HEK293 (cell line): ENCODE data around the gene ADCY4.
"Not testable (repeated sequence)": the region's sequence is repeated elsewhere in the genome, so short reads cannot be mapped to it uniquely, and the experiment has no call there.

ENCODE experiments used
- CTCF ChIA-PET: fragments of 350-600 bp; formaldehyde crosslinking; extraction: SDS; loops from one replicate; lab custom pipeline; 2021; ENCODE audit warnings: antibody characterized with exemption; lab: Yijun Ruan, JAX
- POLR2A ChIA-PET: fragments of 300-600 bp; formaldehyde crosslinking; extraction: SDS; loops from one replicate; lab custom pipeline; 2020; ENCODE audit warnings: antibody characterized with exemption, inconsistent platforms; lab: Yijun Ruan, JAX
- H3K27ac ChIP-seq: fragments of 200-500 bp; sonication (Bioruptor generic); 2 replicates; pipeline ENCODE4 v1.5.1; 2014; ENCODE audit warnings: low read depth, low read length, control low read depth, inconsistent platforms; ENCODE audit errors: extremely low read depth
- H3K36me3 ChIP-seq, 2 experiments: fragments of 200-500 bp in 1 of 2; sonication (Bioruptor generic) in 1 of 2; 1 replicate in 1 of 2; 2 replicates in 1 of 2; pipeline ENCODE4 v1.5.1; 2014 to 2017; ENCODE audit warnings: inconsistent platforms in 2 of 2, low read length in 2 of 2; ENCODE audit not compliant: control insufficient read depth in 2 of 2, insufficient read depth in 1 of 2
- H3K4me1 ChIP-seq: fragments of 200-500 bp; sonication (Bioruptor generic); 2 replicates; pipeline ENCODE4 v1.5.1; 2014; ENCODE audit warnings: mild to moderate bottlenecking, low read length, inconsistent platforms; ENCODE audit not compliant: control insufficient read depth, insufficient read depth
- H3K4me3 ChIP-seq: 2 replicates; pipeline ENCODE4 v1.5.1; 2011; ENCODE audit warnings: low read depth, mild to moderate bottlenecking, control low read depth, low read length, moderate library complexity
- H3K9me3 ChIP-seq: fragments of 200-500 bp; sonication (Bioruptor generic); 2 replicates; pipeline ENCODE4 v1.5.1; 2014; ENCODE audit warnings: low read depth, low read length, inconsistent platforms; ENCODE audit not compliant: control insufficient read depth, insufficient read depth
- GLI2 ChIP-seq: fragments of 450-650 bp; formaldehyde crosslinking; IDR thresholded peaks from 2 replicates; pipeline ENCODE4; 2017; ENCODE audit warnings: missing biosample characterization, missing genetic modification characterization, low read depth, borderline replicate concordance
- HOXA7 ChIP-seq: sonication (generic); formaldehyde crosslinking; IDR thresholded peaks from 2 replicates; pipeline ENCODE4 v1.8.1; 2022; ENCODE audit warnings: missing genetic modification reagents, borderline replicate concordance
- KLF8 ChIP-seq: fragments of 450-650 bp; formaldehyde crosslinking; IDR thresholded peaks from 2 replicates; pipeline ENCODE4 v1.5.1; 2016; ENCODE audit warnings: missing biosample characterization, missing genetic modification characterization
- MEIS1 ChIP-seq: sonication (generic); formaldehyde crosslinking; IDR thresholded peaks from 2 replicates; pipeline ENCODE4 v1.8.1; 2022; ENCODE audit warnings: missing genetic modification reagents, mild to moderate bottlenecking, borderline replicate concordance
- OSR2 ChIP-seq: fragments of 450-650 bp; formaldehyde crosslinking; IDR thresholded peaks from 2 replicates; pipeline ENCODE4 v1.5.1; 2016; ENCODE audit warnings: missing biosample characterization, missing genetic modification characterization
- PRDM1 ChIP-seq: fragments of 450-650 bp; formaldehyde crosslinking; IDR thresholded peaks from 2 replicates; pipeline ENCODE4; 2016; ENCODE audit warnings: missing biosample characterization, missing genetic modification characterization
- SCRT1 ChIP-seq: fragments of 450-650 bp; formaldehyde crosslinking; IDR thresholded peaks from 2 replicates; pipeline ENCODE4 v1.5.1; 2016; ENCODE audit warnings: missing biosample characterization, missing genetic modification characterization, borderline replicate concordance
- SP7 ChIP-seq: fragments of 450-650 bp; formaldehyde crosslinking; IDR thresholded peaks from 2 replicates; pipeline ENCODE4 v1.5.1; 2016; ENCODE audit warnings: missing biosample characterization, missing genetic modification characterization
- ZBTB6 ChIP-seq: fragments of 450-650 bp; formaldehyde crosslinking; IDR thresholded peaks from 2 replicates; pipeline ENCODE4 v1.5.1; 2017; ENCODE audit warnings: missing biosample characterization, missing genetic modification characterization
- ZFP37 ChIP-seq: fragments of 450-650 bp; formaldehyde crosslinking; IDR thresholded peaks from 2 replicates; pipeline ENCODE4 v1.5.1; 2016; ENCODE audit warnings: missing biosample characterization, missing genetic modification characterization
- ZFP41 ChIP-seq: fragments of 450-650 bp; formaldehyde crosslinking; IDR thresholded peaks from 2 replicates; pipeline ENCODE4 v1.5.1; 2016; ENCODE audit warnings: missing biosample characterization, missing genetic modification characterization, borderline replicate concordance
- ZNF18 ChIP-seq: fragments of 450-650 bp; formaldehyde crosslinking; IDR thresholded peaks from 2 replicates; pipeline ENCODE4 v1.5.1; 2016; ENCODE audit warnings: missing biosample characterization, missing genetic modification characterization
- ZNF350 ChIP-seq: fragments of 450-650 bp; formaldehyde crosslinking; IDR thresholded peaks from 2 replicates; pipeline ENCODE4 v1.5.0; 2017; ENCODE audit warnings: missing biosample characterization, mild to moderate bottlenecking, missing genetic modification characterization
- ZNF48 ChIP-seq: fragments of 450-650 bp; formaldehyde crosslinking; IDR thresholded peaks from 2 replicates; pipeline ENCODE4 v1.5.1; 2016; ENCODE audit warnings: missing biosample characterization, missing genetic modification characterization
- ZNF510 ChIP-seq: fragments of 450-650 bp; formaldehyde crosslinking; IDR thresholded peaks from 2 replicates; pipeline ENCODE4 v1.5.1; 2018; ENCODE audit warnings: mild to moderate bottlenecking, missing genetic modification characterization, missing biosample characterization; ENCODE audit not compliant: insufficient replicate concordance
- ZNF530 ChIP-seq: fragments of 450-650 bp; formaldehyde crosslinking; IDR thresholded peaks from 2 replicates; pipeline ENCODE4 v1.5.1; 2016; ENCODE audit warnings: low read depth, missing biosample characterization, missing genetic modification characterization
- ZNF555 ChIP-seq: fragments of 450-650 bp; formaldehyde crosslinking; conservative IDR thresholded peaks from 2 replicates; pipeline ENCODE4 v1.5.1; 2017; ENCODE audit warnings: missing biosample characterization, mild to moderate bottlenecking, missing genetic modification characterization, inconsistent platforms
- ZNF624 ChIP-seq: fragments of 450-650 bp; formaldehyde crosslinking; IDR thresholded peaks from 2 replicates; pipeline ENCODE4 v1.5.1; 2017; ENCODE audit warnings: missing biosample characterization, missing genetic modification characterization
- ZNF76 ChIP-seq: fragments of 450-650 bp; formaldehyde crosslinking; IDR thresholded peaks from 2 replicates; pipeline ENCODE4; 2016; ENCODE audit warnings: low read depth, missing biosample characterization, missing genetic modification characterization, borderline replicate concordance
- ZNF776 ChIP-seq: fragments of 450-650 bp; formaldehyde crosslinking; IDR thresholded peaks from 2 replicates; pipeline ENCODE4 v1.5.0; 2017; ENCODE audit warnings: missing biosample characterization, missing genetic modification characterization, borderline replicate concordance

ADCY4 gene

GRCh38 chr14:24355009-24355408 is 20.1 kb upstream of the ADCY4 start:
- TF ChIP-seq ZNF48 (tag by site-specific recombination) (no peak), ZNF555 (tag by site-specific recombination) (no peak), OSR2 (tag by site-specific recombination) (no peak), ZBTB6 (tag by site-specific recombination) (no peak), ZNF776 (tag by site-specific recombination) (no peak), ZNF510 (no peak), KLF8 (tag by site-specific recombination) (no peak), ZNF530 (no peak), ZNF76 (tag by site-specific recombination) (no peak), MEIS1 (CRISPR knock-in tag) (no peak), ZFP41 (no peak), ZNF350 (tag by site-specific recombination) (no peak), SCRT1 (tag by site-specific recombination) (no peak), ZNF18 (tag by site-specific recombination) (no peak), ZFP37 (tag by site-specific recombination) (no peak)
- H3K27ac ChIP-seq = no peak overlapping the region
- no peaks in the 10 kb centered on the region for H3K9me3 ChIP-seq
- H3K4me3 ChIP-seq = no peak overlapping the region
- ChIA-PET CTCF (interaction anchor here (1.0 to 2.1 kb wide), 2 partner anchors 22 to 77 kb away, joined by 4 to 8 read pairs; no protein-coding TSS in a partner anchor), POLR2A (no interaction called here)
- no peaks in the 10 kb centered on the region for H3K4me1 ChIP-seq
- H3K36me3 ChIP-seq = no peaks in the 10 kb centered on the region

GRCh38 chr14:24354482-24354825 is 19.6 kb upstream of the ADCY4 start:
- H3K4me1 ChIP-seq, POLR2A ChIA-PET, H3K9me3 ChIP-seq, H3K27ac ChIP-seq, H3K36me3 ChIP-seq, H3K4me3 ChIP-seq: not testable (repeated sequence)
- CTCF ChIA-PET = interaction anchor here (2.1 kb wide), 1 partner anchor 21 kb away, joined by 8 read pairs; no protein-coding TSS in a partner anchor

- H3K4me1 ChIP-seq = no peaks in the 10 kb centered on the region
- no peaks in the 10 kb centered on the region for H3K36me3 ChIP-seq
- no peak overlapping the region for H3K4me3 ChIP-seq
- H3K27ac ChIP-seq = no peak overlapping the region
- POLR2A ChIA-PET = no interaction called here
- CTCF ChIA-PET = interaction anchor here (2.1 kb wide), 1 partner anchor 20 kb away, joined by 8 read pairs; no protein-coding TSS in a partner anchor
- TF ChIP-seq GLI2 (tag by site-specific recombination) = no peak
- peak; percentile 86 for TF ChIP-seq PRDM1 (tag by site-specific recombination)
- no peak for TF ChIP-seq ZNF624
- TF ChIP-seq SCRT1 (tag by site-specific recombination) = no peak
- TF ChIP-seq SP7 (tag by site-specific recombination) = no peak
- TF ChIP-seq ZNF530 = no peak
- TF ChIP-seq HOXA7 (CRISPR knock-in tag) = no peak
- no peaks in the 10 kb centered on the region for H3K9me3 ChIP-seq
Observed at GRCh38 chr14:24353559-24354481, 18.9 kb upstream of the ADCY4 start.
